Ectodermal cell (in vitro differentiated cells): Measurements from ENCODE around the gene SELPLG.
"Not testable (repeated sequence)": the region's sequence is repeated elsewhere in the genome, so short reads cannot be mapped to it uniquely, and the experiment has no call there.

ENCODE experiments used
- H3K27ac ChIP-seq: 2 replicates; pipeline ENCODE4 v1.7.0; 2013; ENCODE audit warnings: mild to moderate bottlenecking, low read depth, low read length; ENCODE audit not compliant: insufficient read depth, poor library complexity, severe bottlenecking
- H3K27me3 ChIP-seq: 2 replicates; pipeline ENCODE4 v1.7.0; 2013; ENCODE audit warnings: mild to moderate bottlenecking, low read length; ENCODE audit not compliant: insufficient read depth, control insufficient read depth, poor library complexity, severe bottlenecking
- H3K36me3 ChIP-seq: one replicate; pipeline ENCODE4 v1.7.0; 2013; ENCODE audit warnings: low read length; ENCODE audit not compliant: control insufficient read depth, insufficient read depth
- H3K4me1 ChIP-seq: one replicate; pipeline ENCODE4 v1.7.0; 2013; ENCODE audit warnings: low read length; ENCODE audit not compliant: control insufficient read depth, insufficient read depth
- H3K4me3 ChIP-seq: 2 replicates; pipeline ENCODE4 v1.7.0; 2013; ENCODE audit warnings: low read depth, low read length, control low read depth; ENCODE audit not compliant: insufficient read depth
- H3K9me3 ChIP-seq: 2 replicates; pipeline ENCODE4 v1.7.0; 2013; ENCODE audit warnings: mild to moderate bottlenecking, low read length, moderate library complexity; ENCODE audit not compliant: control insufficient read depth
- WGBS, 2 experiments: methylation state at CpG; one replicate each; pipeline ENCODE4 v1.1.7; 2013; ENCODE audit warnings: missing lambda C conversion rate in 2 of 2; 5-methylcytosine and 5-hydroxymethylcytosine counted together

The SELPLG gene

GRCh38 chr12:108590463-108590862 is 43.2 kb downstream of the SELPLG start:
- H3K27me3 ChIP-seq, H3K36me3 ChIP-seq, H3K27ac ChIP-seq, H3K4me3 ChIP-seq, H3K9me3 ChIP-seq: not testable (repeated sequence)
- WGBS, 2 experiments = 93 to 94% methylated on average over 9 of the region's 9 CpGs
- peaks cover 32% of the 10 kb centered on the region for H3K4me1 ChIP-seq

GRCh38 chr12:108589840-108590229 is 43.9 kb downstream of the SELPLG start:
- Histone ChIP-seq H3K27me3 (no peaks in the 10 kb centered on the region), H3K36me3 (no peaks in the 10 kb centered on the region), H3K27ac (no peak overlapping the region), H3K9me3 (no peaks in the 10 kb centered on the region), H3K4me1 (peaks cover 32% of the 10 kb centered on the region), H3K4me3 (no peak overlapping the region)
- 67 to 68% methylated on average over 7 of the region's 7 CpGs for WGBS, 2 experiments

- Histone ChIP-seq H3K4me1 (peaks cover 32% of the 10 kb centered on the region), H3K27me3 (no peaks in the 10 kb centered on the region), H3K9me3 (no peaks in the 10 kb centered on the region), H3K36me3 (no peaks in the 10 kb centered on the region), H3K4me3 (no peak overlapping the region), H3K27ac (no peak overlapping the region)
- 40 to 42% methylated on average over 15 of the region's 15 CpGs for WGBS, 2 experiments
Measured at GRCh38 chr12:108589028-108589839, 44.5 kb downstream of the SELPLG start.

- WGBS, 2 experiments = 67 to 69% methylated on average over 4 of the region's 4 CpGs
- Histone ChIP-seq H3K36me3 (no peaks in the 10 kb centered on the region), H3K27me3 (no peaks in the 10 kb centered on the region), H3K4me1 (peaks cover 34% of the 10 kb centered on the region), H3K4me3 (no peak overlapping the region), H3K27ac (no peak overlapping the region), H3K9me3 (no peaks in the 10 kb centered on the region)
Measured at GRCh38 chr12:108587826-108588225, 45.9 kb downstream of the SELPLG start.

- 93 to 97% methylated on average over 11 of the region's 11 CpGs for WGBS, 2 experiments
- no peak overlapping the region for H3K27ac ChIP-seq
- no peaks in the 10 kb centered on the region for H3K9me3 ChIP-seq
- H3K36me3 ChIP-seq = no peaks in the 10 kb centered on the region
- H3K27me3 ChIP-seq = no peaks in the 10 kb centered on the region
- no peak overlapping the region for H3K4me3 ChIP-seq
- H3K4me1 ChIP-seq = peaks cover 34% of the 10 kb centered on the region
Measured at GRCh38 chr12:108586306-108586705, 47.4 kb downstream of the SELPLG start.

GRCh38 chr12:108585864-108586263 is 47.8 kb downstream of the SELPLG start:
- no peaks in the 10 kb centered on the region for H3K27me3 ChIP-seq
- H3K27ac ChIP-seq = no peak overlapping the region
- H3K9me3 ChIP-seq = no peaks in the 10 kb centered on the region
- no peaks in the 10 kb centered on the region for H3K36me3 ChIP-seq
- 91 to 94% methylated on average over 4 of the region's 4 CpGs for WGBS, 2 experiments
- H3K4me1 ChIP-seq = peaks cover 34% of the 10 kb centered on the region
- no peak overlapping the region for H3K4me3 ChIP-seq

GRCh38 chr12:108584456-108585065 is 49.1 kb downstream of the SELPLG start:
- Histone ChIP-seq H3K9me3 (no peaks in the 10 kb centered on the region), H3K27ac (no peak overlapping the region), H3K27me3 (no peaks in the 10 kb centered on the region), H3K36me3 (no peaks in the 10 kb centered on the region), H3K4me1 (peaks cover 30% of the 10 kb centered on the region), H3K4me3 (no peak overlapping the region)
- 88 to 98% methylated on average over 2 to 3 of the region's 3 CpGs for WGBS, 2 experiments

- H3K27ac ChIP-seq = no peak overlapping the region
- 61 to 65% methylated on average over 7 of the region's 7 CpGs for WGBS, 2 experiments
Measured at GRCh38 chr12:108583991-108584390, 49.7 kb downstream of the SELPLG start.

GRCh38 chr12:108582978-108583770 is 50.5 kb downstream of the SELPLG start:
- 89 to 90% methylated on average over 10 of the region's 10 CpGs for WGBS, 2 experiments
- no peaks in the 10 kb centered on the region for H3K27me3 ChIP-seq
- H3K4me1 ChIP-seq = peaks cover 16% of the 10 kb centered on the region
- H3K36me3 ChIP-seq = no peaks in the 10 kb centered on the region
- H3K9me3 ChIP-seq = no peaks in the 10 kb centered on the region
- H3K4me3 ChIP-seq = no peak overlapping the region
- H3K27ac ChIP-seq = no peak overlapping the region

More at GRCh38 chr12:108583991-108584390, 49.7 kb downstream of the SELPLG start:
- Histone ChIP-seq H3K36me3 (no peaks in the 10 kb centered on the region), H3K27me3 (no peaks in the 10 kb centered on the region), H3K9me3 (no peaks in the 10 kb centered on the region), H3K4me3 (no peak overlapping the region), H3K4me1 (peaks cover 24% of the 10 kb centered on the region)

- no peaks in the 10 kb centered on the region for H3K9me3 ChIP-seq
- WGBS, 2 experiments = 90 to 92% methylated on average over 9 of the region's 9 CpGs
- H3K27me3 ChIP-seq = no peaks in the 10 kb centered on the region
- peaks cover 9% of the 10 kb centered on the region for H3K4me1 ChIP-seq
- no peak overlapping the region for H3K4me3 ChIP-seq
- no peaks in the 10 kb centered on the region for H3K36me3 ChIP-seq
- no peak overlapping the region for H3K27ac ChIP-seq
Measured at GRCh38 chr12:108582509-108582908, 51.2 kb downstream of the SELPLG start.
